Measurements from ENCODE around the gene CPEB3. TPM values are rescaled to one million over a fixed set of nuclear protein-coding genes. Genes with fewer than 3 reads are reported as not detected.
A peak's percentile ranks its signal among the peaks of the same experiment; 100 is the strongest.
"Not testable (repeated sequence)": the region's sequence is repeated elsewhere in the genome, so short reads cannot be mapped to it uniquely, and the experiment has no call there.

The CPEB3 gene
- polyA plus RNA-seq, 6 donors from 2014 or later, result 1.0 to 2.8 (median 2.4) TPM

DNA sequence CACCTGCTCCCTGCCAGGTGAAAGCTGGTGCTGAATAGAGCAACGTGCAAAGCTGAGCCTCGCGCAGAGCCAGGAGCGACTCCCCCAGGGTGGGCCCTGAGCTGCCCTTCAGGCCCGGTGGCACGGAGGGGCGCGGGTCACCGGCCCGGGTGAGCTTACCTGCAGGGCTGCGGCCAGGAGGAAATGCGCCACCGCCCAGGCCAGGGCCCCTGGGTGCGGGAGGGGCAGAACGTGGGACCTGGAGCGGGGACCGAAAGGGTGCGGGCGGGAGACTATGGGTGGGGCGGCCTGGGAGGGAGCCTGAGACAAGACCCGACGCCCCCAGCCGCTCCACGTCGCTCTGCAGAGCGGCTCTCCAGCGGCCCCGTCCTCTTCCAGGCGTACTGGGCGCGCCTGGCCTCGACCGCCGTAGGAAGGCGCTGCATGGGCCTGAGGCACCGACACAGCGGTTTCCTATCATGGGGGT is 245.2 kb downstream of the CPEB3 start:
- peaks cover 11 to 13% (median 13%) of the 10 kb centered on the region in 3 donors for H3K4me1 Mint-ChIP-seq

DNA sequence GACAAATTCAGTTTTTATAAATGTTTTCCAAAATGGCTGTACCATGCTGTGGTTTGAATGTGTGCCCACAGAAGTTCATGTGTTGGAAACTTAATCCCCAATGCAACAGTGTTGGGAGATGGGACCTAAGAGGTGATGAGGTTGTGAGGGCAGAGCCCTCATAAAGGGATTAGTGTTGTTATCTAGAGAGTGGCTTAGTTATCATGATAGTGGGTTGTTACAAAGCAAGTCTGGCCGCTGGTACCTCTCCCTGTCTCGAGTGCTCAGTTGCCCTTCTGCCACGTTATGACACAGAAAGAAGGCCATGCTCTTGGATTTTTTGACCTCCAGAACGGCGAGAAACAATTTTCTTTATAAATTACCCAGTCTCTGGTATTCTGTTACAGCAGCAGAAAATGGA is 248.3 kb downstream of the CPEB3 start:
- no peak overlapping the region for H3K27ac Mint-ChIP-seq

More for the DNA sequence above, 245.2 kb downstream of the CPEB3 start:
- Mint-ChIP-seq H3K4me3 (no peak overlapping the region), H3K27ac (no peak overlapping the region), H3K9me3 (no peaks in the 10 kb centered on the region), H3K36me3 (no peaks in the 10 kb centered on the region), H3K27me3 (no peaks in the 10 kb centered on the region)
- ATAC-seq (ENCODE audit: low read depth in 2 of 2) (no peak), DNase-seq (no peak)

GRCh38 chr10:92038949-92039348 is 251.9 kb downstream of the CPEB3 start:
- no peaks in the 10 kb centered on the region for H3K9me3 Mint-ChIP-seq
- H3K27ac Mint-ChIP-seq, result no peak overlapping the region
- DNase-seq, result no peak
- ATAC-seq (ENCODE audit: low read depth in 2 of 2), result no peak
- no peaks in the 10 kb centered on the region for H3K4me1 Mint-ChIP-seq
- no peaks in the 10 kb centered on the region for H3K27me3 Mint-ChIP-seq
- no peak overlapping the region for H3K4me3 Mint-ChIP-seq
- H3K36me3 Mint-ChIP-seq, result peaks cover 8 to 15% of the 10 kb centered on the region in 2 donors

More for the DNA sequence above, 248.3 kb downstream of the CPEB3 start:
- Mint-ChIP-seq H3K4me3 (no peak overlapping the region), H3K27me3 (no peaks in the 10 kb centered on the region), H3K36me3 (no peaks in the 10 kb centered on the region), H3K9me3 (no peaks in the 10 kb centered on the region), H3K4me1 (peaks cover 0 to 2% (median under 1%) of the 10 kb centered on the region in 3 donors)
- no peak for ATAC-seq (ENCODE audit: low read depth in 2 of 2)
- no peak for DNase-seq

- not testable (repeated sequence) for H3K4me3 Mint-ChIP-seq; H3K4me1 Mint-ChIP-seq; DNase-seq; ATAC-seq (ENCODE audit: low read depth in 2 of 2); H3K9me3 Mint-ChIP-seq; H3K27me3 Mint-ChIP-seq
- Mint-ChIP-seq H3K27ac (peak overlapping the region in 3 of 6 donors; percentile 7 to 47 (median 16)), H3K36me3 (peaks cover 26 to 30% of the 10 kb centered on the region in 2 donors)
Observed at GRCh38 chr10:92033070-92033469, 257.8 kb downstream of the CPEB3 start.

- Mint-ChIP-seq H3K9me3 (no peaks in the 10 kb centered on the region), H3K4me3 (no peak overlapping the region), H3K27ac (no peak overlapping the region), H3K4me1 (no peaks in the 10 kb centered on the region), H3K27me3 (no peaks in the 10 kb centered on the region), H3K36me3 (peaks cover 36 to 42% of the 10 kb centered on the region in 2 donors)
- DNase-seq (no peak), ATAC-seq (ENCODE audit: low read depth in 2 of 2) (no peak)
Observed at GRCh38 chr10:92031580-92031979, 259.3 kb downstream of the CPEB3 start.

DNA sequence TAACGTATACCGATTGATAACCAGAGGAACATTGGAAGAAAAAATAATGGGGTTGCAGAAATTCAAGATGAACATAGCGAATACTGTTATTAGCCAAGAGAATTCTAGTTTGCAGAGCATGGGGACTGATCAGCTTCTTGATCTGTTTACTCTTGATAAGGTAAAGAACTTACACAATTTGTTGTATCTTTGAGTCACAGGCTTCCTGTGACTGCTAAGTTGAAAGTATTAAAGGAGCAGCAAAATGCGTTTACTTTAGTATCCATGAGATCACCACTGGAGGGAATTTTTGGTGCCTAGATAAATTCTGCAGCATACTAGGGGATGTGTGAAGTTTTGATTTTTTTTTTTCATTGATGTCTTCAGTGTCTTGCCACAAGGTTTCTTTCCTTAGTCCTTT is 263.7 kb downstream of the CPEB3 start:
- Mint-ChIP-seq H3K9me3 (no peaks in the 10 kb centered on the region), H3K36me3 (peaks cover 14 to 40% of the 10 kb centered on the region in 2 donors), H3K4me1 (no peaks in the 10 kb centered on the region), H3K27ac (peak overlapping the region in 2 of 6 donors; percentile 11 to 56), H3K27me3 (no peaks in the 10 kb centered on the region), H3K4me3 (no peak overlapping the region)
- no peak for DNase-seq
- ATAC-seq (ENCODE audit: low read depth in 2 of 2), result no peak

GRCh38 chr10:92025340-92025739 is 265.5 kb downstream of the CPEB3 start:
- H3K27me3 Mint-ChIP-seq, H3K9me3 Mint-ChIP-seq: not testable (repeated sequence)
- peaks cover 14 to 40% of the 10 kb centered on the region in 2 donors for H3K36me3 Mint-ChIP-seq

DNA sequence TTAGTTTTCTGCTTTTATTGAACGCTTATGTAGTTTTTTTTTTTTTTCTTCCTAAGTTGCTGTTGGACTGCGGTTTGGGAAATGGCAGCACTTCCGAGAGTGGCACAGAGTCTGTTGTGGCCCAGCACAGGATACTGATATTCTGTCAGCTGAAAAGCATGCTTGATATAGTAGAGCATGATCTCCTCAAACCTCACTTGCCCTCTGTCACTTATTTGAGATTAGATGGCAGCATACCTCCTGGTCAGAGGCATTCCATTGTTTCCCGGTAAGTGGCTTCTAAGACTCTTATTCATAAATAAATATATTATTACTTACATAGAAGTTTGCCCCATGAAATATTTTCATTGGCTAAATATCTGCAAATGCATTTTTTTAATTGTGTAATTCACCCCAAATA is 266.2 kb downstream of the CPEB3 start:
- ATAC-seq (ENCODE audit: low read depth in 2 of 2) (no peak), DNase-seq (no peak)
- Mint-ChIP-seq H3K27ac (peak overlapping the region in 3 of 6 donors; percentile 24 to 60 (median 32)), H3K27me3 (no peaks in the 10 kb centered on the region), H3K36me3 (peaks cover 15 to 43% of the 10 kb centered on the region in 2 donors), H3K9me3 (no peaks in the 10 kb centered on the region), H3K4me1 (no peaks in the 10 kb centered on the region), H3K4me3 (no peak overlapping the region)

More at GRCh38 chr10:92025340-92025739, 265.5 kb downstream of the CPEB3 start:
- DNase-seq; H3K27ac Mint-ChIP-seq; H3K4me3 Mint-ChIP-seq; ATAC-seq (ENCODE audit: low read depth in 2 of 2); H3K4me1 Mint-ChIP-seq: not testable (repeated sequence)

DNA sequence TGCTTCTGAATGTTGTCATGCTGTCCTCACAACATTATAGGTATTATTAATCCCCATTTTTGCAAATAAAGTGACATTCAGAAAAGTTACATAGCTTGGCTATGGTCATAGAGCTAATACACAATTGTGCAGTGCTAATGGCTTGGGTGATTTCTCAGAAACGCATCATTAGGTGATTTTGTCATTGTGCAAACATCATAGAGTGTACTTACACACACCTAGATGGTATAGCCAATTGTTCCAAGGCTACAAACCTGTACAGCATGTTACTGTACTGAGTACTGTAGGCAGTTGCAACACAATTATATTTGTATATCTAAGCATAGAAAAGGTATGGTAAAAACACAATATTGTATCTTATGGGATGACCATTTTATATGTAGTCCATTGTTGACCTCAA is 276.3 kb downstream of the CPEB3 start:
- Mint-ChIP-seq H3K36me3 (peaks cover 32 to 44% of the 10 kb centered on the region in 2 donors), H3K4me3 (no peak overlapping the region), H3K27me3 (no peaks in the 10 kb centered on the region), H3K4me1 (peaks cover 0 to 4% (median 0%) of the 10 kb centered on the region in 3 donors), H3K27ac (no peak overlapping the region), H3K9me3 (no peaks in the 10 kb centered on the region)
- no peak for ATAC-seq (ENCODE audit: low read depth in 2 of 2)
- no peak for DNase-seq

DNA sequence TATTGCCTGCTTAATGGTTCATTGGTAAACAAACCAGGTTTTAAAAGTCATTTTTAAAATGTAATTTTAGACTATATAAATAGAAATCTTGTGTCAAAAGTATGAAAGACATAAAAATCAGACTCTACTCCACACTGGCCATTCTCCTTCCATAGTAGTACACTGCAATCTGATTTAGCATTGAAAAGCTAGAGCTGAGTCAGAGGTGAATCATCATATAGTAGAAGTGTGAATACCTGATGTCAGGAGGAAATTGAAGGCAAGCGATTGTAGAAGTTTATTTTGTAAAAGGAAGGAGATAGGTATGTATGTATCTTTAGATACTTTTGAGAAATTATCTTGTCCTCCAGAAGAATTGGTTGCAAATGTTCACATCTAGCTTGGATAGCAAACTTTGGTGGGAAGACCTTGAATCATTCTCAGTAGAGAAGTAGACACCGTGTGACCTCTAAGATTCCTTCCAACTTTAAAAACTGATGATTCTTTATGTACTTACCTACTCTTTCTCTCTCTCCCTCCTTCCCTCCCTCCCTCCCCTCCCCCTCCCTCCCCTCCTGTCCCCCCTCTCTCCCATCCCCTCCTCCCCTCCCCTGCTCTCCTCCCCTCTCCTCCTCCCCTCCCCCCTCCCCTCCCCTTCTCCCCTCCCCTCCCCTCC is 279.2 kb downstream of the CPEB3 start:
- H3K27ac Mint-ChIP-seq, result peak overlapping the region in 1 of 6 donors; percentile 28
- peaks cover 7 to 26% of the 10 kb centered on the region in 2 donors for H3K36me3 Mint-ChIP-seq
- DNase-seq (no peak), ATAC-seq (ENCODE audit: low read depth in 2 of 2) (no peak)
- H3K27me3 Mint-ChIP-seq, result no peaks in the 10 kb centered on the region
- H3K9me3 Mint-ChIP-seq, result no peaks in the 10 kb centered on the region
- no peak overlapping the region for H3K4me3 Mint-ChIP-seq
- peaks cover 0 to 4% (median 0%) of the 10 kb centered on the region in 3 donors for H3K4me1 Mint-ChIP-seq

DNA sequence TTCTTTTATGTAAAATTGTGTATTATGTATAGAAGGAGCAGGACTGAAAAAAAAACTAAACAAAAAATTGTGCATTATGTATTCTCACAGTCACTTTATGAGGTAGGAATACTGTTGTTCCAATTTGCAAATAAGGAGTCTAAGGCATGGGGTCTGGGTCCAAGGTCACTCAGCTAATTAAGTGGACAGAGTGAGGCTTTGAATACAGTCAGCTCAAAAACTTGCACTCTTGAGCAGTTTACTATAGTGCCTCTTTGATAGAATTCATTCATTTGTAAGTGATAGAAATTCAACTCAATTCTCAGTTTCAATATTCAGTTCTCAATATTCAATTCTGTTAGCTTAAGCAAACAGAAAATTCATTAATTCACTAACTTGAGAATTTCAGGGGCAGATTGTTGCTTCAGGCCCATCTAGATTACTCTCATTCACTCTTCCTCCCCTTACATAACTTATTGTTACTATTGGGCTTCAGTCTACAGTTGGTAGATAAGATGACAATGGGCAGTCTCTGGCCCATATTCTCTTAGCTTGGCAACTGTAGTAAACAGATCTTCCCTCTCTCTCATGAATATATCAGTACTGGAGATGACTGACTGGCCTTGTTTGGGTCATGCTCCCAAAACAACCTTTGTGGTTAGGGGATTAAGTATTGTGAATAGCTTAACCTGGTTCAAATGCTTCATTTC is 280.7 kb downstream of the CPEB3 start:
- H3K27me3 Mint-ChIP-seq, result no peaks in the 10 kb centered on the region
- peak overlapping the region in 2 of 6 donors; percentile 5 to 51 for H3K27ac Mint-ChIP-seq
- no peaks in the 10 kb centered on the region for H3K9me3 Mint-ChIP-seq
- peaks cover 0 to 4% (median 0%) of the 10 kb centered on the region in 3 donors for H3K4me1 Mint-ChIP-seq
- peaks cover 8 to 26% of the 10 kb centered on the region in 2 donors for H3K36me3 Mint-ChIP-seq
- no peak for ATAC-seq (ENCODE audit: low read depth in 2 of 2)
- H3K4me3 Mint-ChIP-seq, result no peak overlapping the region
- DNase-seq, result no peak

GRCh38 chr10:92009445-92009844 is 281.4 kb downstream of the CPEB3 start:
- DNase-seq (no peak), ATAC-seq (ENCODE audit: low read depth in 2 of 2) (no peak)
- Mint-ChIP-seq H3K9me3 (no peaks in the 10 kb centered on the region), H3K36me3 (peaks cover 16 to 30% of the 10 kb centered on the region in 2 donors), H3K4me3 (peak overlapping the region in 1 of 8 donors; percentile 56), H3K27me3 (no peaks in the 10 kb centered on the region), H3K4me1 (peaks cover 0 to 4% (median 0%) of the 10 kb centered on the region in 3 donors), H3K27ac (no peak overlapping the region)

DNA sequence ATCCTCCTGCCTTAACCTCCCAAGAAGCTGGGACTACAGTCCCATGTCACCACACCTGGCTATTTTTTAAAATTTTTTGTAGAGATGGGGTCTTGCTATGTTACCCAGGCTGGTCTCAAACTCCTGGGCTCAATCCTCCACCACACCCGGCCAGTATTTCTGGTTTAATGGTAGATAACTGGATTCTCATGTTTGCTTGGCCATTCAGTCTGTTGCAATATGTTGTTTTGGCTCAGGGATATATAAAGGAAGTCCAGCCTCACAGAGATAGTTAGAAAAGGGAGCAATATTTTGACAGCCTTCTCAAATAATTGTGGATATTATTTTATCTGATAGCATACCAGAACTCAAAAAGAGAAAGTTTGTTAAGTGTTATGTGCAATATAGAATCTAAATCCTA is 284.9 kb downstream of the CPEB3 start:
- Mint-ChIP-seq H3K4me1 (peaks cover 0 to 6% (median 4%) of the 10 kb centered on the region in 3 donors), H3K4me3 (no peak overlapping the region), H3K36me3 (peaks cover 19 to 32% of the 10 kb centered on the region in 2 donors), H3K27me3 (no peaks in the 10 kb centered on the region), H3K27ac (peak overlapping the region in 1 of 6 donors; percentile 59), H3K9me3 (peaks cover 0 to 6% (median 2%) of the 10 kb centered on the region in 7 donors)
- no peak for DNase-seq
- no peak for ATAC-seq (ENCODE audit: low read depth in 2 of 2)

GRCh38 chr10:92003258-92003657 is 287.6 kb downstream of the CPEB3 start:
- peaks cover 17 to 30% of the 10 kb centered on the region in 2 donors for H3K36me3 Mint-ChIP-seq

More at GRCh38 chr10:92003258-92003657, 287.6 kb downstream of the CPEB3 start:
- no peak overlapping the region for H3K4me3 Mint-ChIP-seq
- H3K4me1 Mint-ChIP-seq, result peaks cover 0 to 10% (median 0%) of the 10 kb centered on the region in 3 donors
- ATAC-seq (ENCODE audit: low read depth in 2 of 2), result no peak
- peaks cover 0 to 9% (median 4%) of the 10 kb centered on the region in 7 donors for H3K9me3 Mint-ChIP-seq
- DNase-seq, result no peak
- H3K27ac Mint-ChIP-seq, result no peak overlapping the region
- no peaks in the 10 kb centered on the region for H3K27me3 Mint-ChIP-seq
